PC-3 (cell line): Measurements from ENCODE around the gene LRRC7. TPM values are rescaled to one million over a fixed set of nuclear protein-coding genes. Genes with fewer than 3 reads are reported as not detected.

Experiments used
- ATAC-seq: fragments of 200-7000 bp; cut with Tn5 transposase; 2 replicates; pipeline ENCODE4 v1.9.1; 2020; ENCODE audit warnings: mild to moderate bottlenecking, moderate library complexity
- BruUV-seq: library from RNA; stranded (reverse); fragments of 400-500 nt; replicated peaks from 2 replicates; lab custom pipeline; 2021; lab: Mats Ljungman, UMichigan
- CTCF ChIA-PET: fragments of 300-600 bp; sonication (Branson Sonifier 250); formaldehyde crosslinking; loops from one replicate; lab custom pipeline; 2022; ENCODE audit warnings: antibody characterized with exemption; lab: Charles Lee
- POLR2A ChIA-PET: fragments of 300-600 bp; sonication (Branson Sonifier 250); formaldehyde crosslinking; loops from one replicate; lab custom pipeline; 2022; ENCODE audit warnings: antibody characterized with exemption; ENCODE audit not compliant: unreplicated experiment; lab: Charles Lee
- DNase-seq: peaks from one replicate; pipeline ENCODE4 v3.0.0-alpha.2; 2015
- H2AFZ ChIP-seq: fragments of 300-600 bp; sonication (generic); 2 replicates; pipeline ENCODE4 v1.6.0; 2016; ENCODE audit warnings: antibody characterized with exemption, low read length
- H3F3A ChIP-seq: fragments of 300-600 bp; sonication (generic); one replicate; pipeline ENCODE4 v1.6.0; 2017; ENCODE audit warnings: antibody characterized with exemption, low read length, control low read depth, mild to moderate bottlenecking; ENCODE audit not compliant: unreplicated experiment
- H3K27ac ChIP-seq: fragments of 300-600 bp; sonication (generic); 2 replicates; pipeline ENCODE4 v1.5.1; 2016; ENCODE audit warnings: mild to moderate bottlenecking, low read length
- H3K27me3 ChIP-seq: fragments of 300-600 bp; sonication (generic); 2 replicates; pipeline ENCODE4 v1.6.1; 2016; ENCODE audit warnings: low read length, mixed read lengths
- H3K36me3 ChIP-seq: fragments of 300-600 bp; sonication (generic); 2 replicates; pipeline ENCODE4 v1.6.1; 2016; ENCODE audit warnings: low read depth, mixed run types, low read length, mixed read lengths
- H3K4me1 ChIP-seq: fragments of 300-600 bp; sonication (generic); 2 replicates; pipeline ENCODE4 v1.5.1; 2016; ENCODE audit warnings: low read length; ENCODE audit not compliant: insufficient read depth
- H3K4me2 ChIP-seq: fragments of 300-600 bp; sonication (generic); 2 replicates; pipeline ENCODE4 v1.6.0; 2016; ENCODE audit warnings: low read length
- H3K4me3 ChIP-seq: fragments of 300-600 bp; sonication (generic); 2 replicates; pipeline ENCODE4 v1.5.1; 2016; ENCODE audit warnings: mild to moderate bottlenecking, low read length, mixed read lengths
- H3K79me2 ChIP-seq: fragments of 300-600 bp; sonication (generic); 2 replicates; pipeline ENCODE4 v1.6.1; 2017; ENCODE audit warnings: low read length, mixed read lengths
- H3K9ac ChIP-seq: fragments of 300-600 bp; sonication (generic); 2 replicates; pipeline ENCODE4 v1.6.0; 2016; ENCODE audit warnings: mild to moderate bottlenecking, low read length
- H3K9me2 ChIP-seq: fragments of 300-600 bp; sonication (generic); replicated peaks from 2 replicates; pipeline ENCODE4 v1.6.1; 2016; ENCODE audit warnings: mixed run types, low read length, mixed read lengths
- H3K9me3 ChIP-seq: fragments of 300-600 bp; sonication (generic); 2 replicates; pipeline ENCODE4 v1.6.1; 2016; ENCODE audit warnings: low read length, mixed read lengths
- H4K20me1 ChIP-seq: fragments of 300-600 bp; sonication (generic); 2 replicates; pipeline ENCODE4 v1.6.1; 2016; ENCODE audit warnings: low read length, mixed read lengths
- EZH2 ChIP-seq: fragments of 300-600 bp; sonication (generic); IDR thresholded peaks from one replicate; pipeline ENCODE4 v1.6.1; 2017; ENCODE audit warnings: antibody characterized with exemption, mild to moderate bottlenecking, low read length; ENCODE audit not compliant: unreplicated experiment
- EZH2phosphoT487 ChIP-seq: fragments of 300-600 bp; sonication (generic); IDR thresholded peaks from 2 replicates; pipeline ENCODE4 v1.6.1; 2018; ENCODE audit warnings: mild to moderate bottlenecking, antibody characterized with exemption, low read length, borderline replicate concordance
- intact Hi-C: fragments of 100-400 bp; cut with micrococcal nuclease; formaldehyde crosslinking; loops from 2 replicates; pipeline ENCODE4 v1.9.0; 2023
- total RNA-seq: library from RNA; depleted of rRNA; stranded (reverse); fragments of >200 nt; gene quantifications from 2 replicates; pipeline ENCODE4 v1.2.3, GENCODE V29; 2014
- TF ChIP-seq, protein P1 (sequence below): fragments of 300-600 bp; sonication (generic); conservative IDR thresholded peaks from 2 replicates; pipeline ENCODE4 v1.5.1; 2017; ENCODE audit warnings: antibody characterized with exemption, low read depth, mild to moderate bottlenecking, low read length

LRRC7 gene
- total RNA-seq, 1 experiment from 2014 or later, result 0.04 TPM

DNA sequence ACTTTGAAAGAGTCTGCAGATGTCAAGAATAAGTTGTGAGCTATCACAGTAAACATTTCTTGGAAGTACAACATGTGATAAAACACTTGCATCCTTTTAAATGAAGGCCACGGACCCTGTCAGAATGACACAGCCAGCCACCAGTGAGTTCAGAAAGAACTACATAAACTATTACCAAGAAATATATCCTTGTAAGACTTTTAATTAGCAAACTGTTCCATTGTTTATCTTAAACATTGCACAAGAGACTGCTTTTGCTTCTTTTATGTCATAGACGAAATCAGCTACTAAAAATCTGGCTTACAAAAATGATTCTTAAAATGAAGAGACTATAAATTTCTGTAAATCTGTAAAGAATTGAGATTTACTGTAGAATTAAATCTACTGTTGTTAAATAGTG, 17.9 kb downstream of the LRRC7 start:
- no peaks in the 10 kb centered on the region for H3K9me3 ChIP-seq
- POLR2A ChIA-PET, result no interaction called here
- H3K79me2 ChIP-seq, result no peaks in the 10 kb centered on the region
- H3K4me2 ChIP-seq, result no peak overlapping the region
- H3K27ac ChIP-seq, result no peak overlapping the region
- H3F3A ChIP-seq, result no peaks in the 10 kb centered on the region
- H4K20me1 ChIP-seq, result no peaks in the 10 kb centered on the region
- CTCF ChIA-PET, result no interaction called here
- DNase-seq (no peak), ATAC-seq (no peak)
- no peaks in the 10 kb centered on the region for H3K36me3 ChIP-seq
- no peak overlapping the region for H3K9ac ChIP-seq
- no TSS peak for BruUV-seq
- H3K27me3 ChIP-seq, result no peaks in the 10 kb centered on the region
- no peak overlapping the region for H3K4me3 ChIP-seq
- H2AFZ ChIP-seq, result no peak overlapping the region
- H3K9me2 ChIP-seq, result no peaks in the 10 kb centered on the region
- TF ChIP-seq EZH2 (no peak), EZH2phosphoT487 (no peak)
- TF ChIP-seq, protein P1, sequence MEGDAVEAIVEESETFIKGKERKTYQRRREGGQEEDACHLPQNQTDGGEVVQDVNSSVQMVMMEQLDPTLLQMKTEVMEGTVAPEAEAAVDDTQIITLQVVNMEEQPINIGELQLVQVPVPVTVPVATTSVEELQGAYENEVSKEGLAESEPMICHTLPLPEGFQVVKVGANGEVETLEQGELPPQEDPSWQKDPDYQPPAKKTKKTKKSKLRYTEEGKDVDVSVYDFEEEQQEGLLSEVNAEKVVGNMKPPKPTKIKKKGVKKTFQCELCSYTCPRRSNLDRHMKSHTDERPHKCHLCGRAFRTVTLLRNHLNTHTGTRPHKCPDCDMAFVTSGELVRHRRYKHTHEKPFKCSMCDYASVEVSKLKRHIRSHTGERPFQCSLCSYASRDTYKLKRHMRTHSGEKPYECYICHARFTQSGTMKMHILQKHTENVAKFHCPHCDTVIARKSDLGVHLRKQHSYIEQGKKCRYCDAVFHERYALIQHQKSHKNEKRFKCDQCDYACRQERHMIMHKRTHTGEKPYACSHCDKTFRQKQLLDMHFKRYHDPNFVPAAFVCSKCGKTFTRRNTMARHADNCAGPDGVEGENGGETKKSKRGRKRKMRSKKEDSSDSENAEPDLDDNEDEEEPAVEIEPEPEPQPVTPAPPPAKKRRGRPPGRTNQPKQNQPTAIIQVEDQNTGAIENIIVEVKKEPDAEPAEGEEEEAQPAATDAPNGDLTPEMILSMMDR, result no peak
- H3K4me1 ChIP-seq, result no peaks in the 10 kb centered on the region
- intact Hi-C loops, result no loop called here

- no peaks in the 10 kb centered on the region for H3K9me2 ChIP-seq
- H3K4me2 ChIP-seq, result no peak overlapping the region
- H4K20me1 ChIP-seq, result no peaks in the 10 kb centered on the region
- H3K9ac ChIP-seq, result no peak overlapping the region
- no TSS peak for BruUV-seq
- H3K36me3 ChIP-seq, result no peaks in the 10 kb centered on the region
- no peak overlapping the region for H3K27ac ChIP-seq
- no peaks in the 10 kb centered on the region for H3F3A ChIP-seq
- no peaks in the 10 kb centered on the region for H3K79me2 ChIP-seq
- TF ChIP-seq EZH2, result no peak
- TF ChIP-seq, protein P1, result no peak
- TF ChIP-seq EZH2phosphoT487, result no peak
- H3K4me3 ChIP-seq, result no peak overlapping the region
- CTCF ChIA-PET, result no interaction called here
- ATAC-seq (no peak), DNase-seq (no peak)
- POLR2A ChIA-PET, result no interaction called here
- no peak overlapping the region for H2AFZ ChIP-seq
- H3K4me1 ChIP-seq, result no peaks in the 10 kb centered on the region
- no peaks in the 10 kb centered on the region for H3K9me3 ChIP-seq
- intact Hi-C loops, result no loop called here
- H3K27me3 ChIP-seq, result no peaks in the 10 kb centered on the region
Measured at GRCh38 chr1:69587391-69587790, 19.7 kb downstream of the LRRC7 start.

DNA sequence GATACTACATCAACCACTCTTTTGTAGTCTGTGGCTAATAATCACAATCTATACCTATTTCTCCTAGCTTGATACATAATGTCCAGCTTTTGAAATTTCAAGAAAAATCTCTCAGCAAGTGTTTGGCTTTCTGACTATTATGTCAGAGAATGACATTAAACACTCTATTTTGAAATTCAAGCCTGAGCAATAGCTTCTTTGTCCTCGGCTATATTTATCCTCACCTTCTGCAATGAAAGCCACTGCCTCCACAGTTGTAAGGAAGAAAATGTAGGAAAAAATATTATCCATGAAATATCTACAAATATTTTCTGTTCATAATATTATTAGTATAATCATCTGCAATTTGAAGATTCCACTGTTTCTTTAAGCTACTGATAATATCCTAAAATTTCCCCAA, 22.1 kb downstream of the LRRC7 start:
- H3F3A ChIP-seq, result no peaks in the 10 kb centered on the region
- intact Hi-C loops, result no loop called here
- no peak overlapping the region for H3K4me3 ChIP-seq
- H3K9ac ChIP-seq, result no peak overlapping the region
- no peaks in the 10 kb centered on the region for H3K79me2 ChIP-seq
- no peaks in the 10 kb centered on the region for H3K9me2 ChIP-seq
- no peaks in the 10 kb centered on the region for H3K36me3 ChIP-seq
- 0 out of 2 replicates have a peak, but pooled peaks cover 3% of the 10 kb centered on the region for H3K27me3 ChIP-seq
- H3K27ac ChIP-seq, result no peak overlapping the region
- H4K20me1 ChIP-seq, result no peaks in the 10 kb centered on the region
- no peaks in the 10 kb centered on the region for H3K9me3 ChIP-seq
- no peaks in the 10 kb centered on the region for H3K4me1 ChIP-seq
- BruUV-seq, result no TSS peak
- H2AFZ ChIP-seq, result no peak overlapping the region
- POLR2A ChIA-PET, result no interaction called here
- ATAC-seq (no peak), DNase-seq (no peak)
- no peak overlapping the region for H3K4me2 ChIP-seq
- TF ChIP-seq, protein P1, result no peak
- TF ChIP-seq EZH2phosphoT487, result no peak
- TF ChIP-seq EZH2, result no peak
- CTCF ChIA-PET, result no interaction called here
